HG03575 (cell line): Measurements from ENCODE around the gene LIMK1.

Experiments
- ATAC-seq: cut with Tn5 transposase; IDR thresholded peaks from one replicate; pipeline ENCODE4 v1.9.1; 2021; ENCODE audit not compliant: unreplicated experiment, insufficient number of reproducible peaks, low FRiP score; ENCODE audit errors: extremely low read depth

The LIMK1 gene

DNA sequence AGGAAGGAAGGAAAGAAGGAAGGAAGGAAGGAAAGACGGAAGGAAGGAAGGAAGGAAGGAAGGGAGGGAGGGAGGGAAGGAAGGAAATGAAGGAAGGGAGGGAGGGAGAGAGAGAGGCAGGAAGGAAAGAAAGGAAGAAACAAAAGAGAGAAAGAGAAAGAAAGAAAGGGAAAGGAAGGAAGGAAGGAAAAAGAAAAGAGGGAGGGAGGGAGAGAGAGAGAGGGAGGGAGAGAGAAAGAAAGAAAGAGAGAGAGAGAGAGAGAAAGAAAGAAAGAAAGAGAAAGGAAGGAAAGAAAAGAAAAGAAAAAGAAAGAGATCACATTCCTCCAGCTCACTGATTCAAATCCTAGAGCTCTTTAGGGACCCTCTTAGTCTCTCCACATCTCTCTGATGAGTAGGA, 31.0 kb upstream of the LIMK1 start:
- ATAC-seq, result no peak

DNA sequence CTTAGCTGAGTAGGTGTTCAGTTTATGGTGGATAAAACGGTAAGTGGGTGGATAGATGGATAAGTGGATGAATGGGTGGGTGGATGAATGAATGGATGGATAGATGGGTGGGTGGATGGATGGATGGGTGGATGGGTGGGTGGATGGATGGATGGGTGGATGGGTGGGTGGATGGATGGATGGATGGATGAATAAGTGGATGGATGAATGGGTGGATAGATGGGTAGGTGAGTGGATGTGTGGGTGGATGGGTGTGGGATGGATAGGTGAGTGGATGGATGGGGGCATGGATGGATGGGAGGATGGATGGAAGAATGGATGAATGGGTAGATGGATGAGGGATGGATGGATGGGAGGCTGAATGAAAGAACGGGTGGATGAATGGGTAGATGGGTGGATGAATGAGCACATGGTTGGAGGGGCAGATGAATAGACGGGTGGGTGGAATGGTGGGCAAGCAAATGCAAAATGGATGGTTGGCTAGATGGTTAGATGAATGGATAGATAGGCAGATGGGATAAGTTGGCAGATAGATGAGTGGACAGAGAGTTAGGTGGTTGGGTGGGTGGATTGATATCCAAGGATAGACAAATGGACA, 29.9 kb upstream of the LIMK1 start:
- ATAC-seq, result no peak

DNA sequence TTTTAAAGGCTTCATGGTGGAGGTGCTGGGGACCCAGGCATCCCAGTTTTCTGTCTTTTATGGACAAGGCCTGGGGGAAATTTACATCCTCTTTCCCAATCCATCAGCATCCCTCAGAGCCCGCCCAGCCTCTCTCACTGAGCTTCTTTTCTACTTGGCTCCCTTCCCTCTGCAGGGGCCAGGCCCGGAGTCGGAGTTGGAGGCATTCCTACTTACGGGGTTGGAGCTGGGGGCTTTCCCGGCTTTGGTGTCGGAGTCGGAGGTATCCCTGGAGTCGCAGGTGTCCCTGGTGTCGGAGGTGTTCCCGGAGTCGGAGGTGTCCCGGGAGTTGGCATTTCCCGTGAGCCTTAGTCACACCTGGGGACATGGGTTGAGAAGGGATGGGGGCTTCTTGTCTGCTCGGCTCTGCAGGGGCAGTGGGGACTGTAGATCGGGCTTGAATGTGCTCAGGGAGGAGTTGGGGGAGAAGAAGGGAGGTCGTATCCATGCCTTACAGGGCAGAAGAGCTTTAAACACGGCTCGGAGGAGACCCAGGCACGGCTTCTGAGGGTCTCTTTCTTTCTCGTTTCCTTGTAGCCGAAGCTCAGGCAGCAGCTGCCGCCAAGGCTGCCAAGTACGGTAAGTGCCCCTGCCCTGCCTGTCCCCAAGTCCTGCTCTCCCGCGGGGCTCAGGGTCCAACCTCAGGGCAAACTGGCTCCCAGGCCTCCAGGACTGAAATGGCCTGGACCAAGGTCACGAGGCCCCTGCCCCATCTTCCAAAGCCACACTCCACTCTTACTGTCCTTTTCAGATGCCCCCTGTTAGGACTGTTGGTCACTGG, 27.3 kb upstream of the LIMK1 start:
- no peak for ATAC-seq

DNA sequence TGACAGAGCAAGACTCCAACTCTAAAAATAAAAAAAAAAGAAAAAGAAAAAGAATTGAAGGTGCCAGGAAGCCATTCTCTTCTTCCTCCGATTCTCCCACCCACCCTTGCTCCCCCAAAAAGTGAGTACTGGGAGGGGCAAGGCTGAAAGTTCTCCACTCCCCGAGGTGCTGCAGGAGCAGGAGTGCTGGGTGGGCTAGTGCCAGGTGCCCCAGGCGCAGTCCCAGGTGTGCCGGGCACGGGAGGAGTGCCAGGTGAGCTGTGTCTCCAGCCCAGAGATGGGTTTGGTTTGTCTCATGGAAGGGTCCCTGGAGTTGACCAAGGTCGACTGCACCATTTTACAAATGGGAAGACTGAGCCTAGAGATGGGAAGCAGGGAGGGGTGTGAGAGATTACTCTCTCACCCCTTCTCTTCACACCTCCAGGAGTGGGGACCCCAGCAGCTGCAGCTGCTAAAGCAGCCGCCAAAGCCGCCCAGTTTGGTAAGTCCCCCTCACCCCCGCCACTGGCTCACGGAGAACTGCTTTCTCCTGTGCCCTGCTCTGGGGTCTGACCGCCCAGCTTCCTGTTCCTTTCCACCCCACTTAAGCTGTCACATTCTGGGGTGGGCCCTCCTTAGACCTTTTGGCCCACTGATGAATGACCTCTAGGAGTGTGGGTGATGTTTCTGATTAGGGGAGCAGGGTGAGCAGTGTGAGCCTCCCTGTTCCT, 26.2 kb upstream of the LIMK1 start:
- ATAC-seq, result no peak

DNA sequence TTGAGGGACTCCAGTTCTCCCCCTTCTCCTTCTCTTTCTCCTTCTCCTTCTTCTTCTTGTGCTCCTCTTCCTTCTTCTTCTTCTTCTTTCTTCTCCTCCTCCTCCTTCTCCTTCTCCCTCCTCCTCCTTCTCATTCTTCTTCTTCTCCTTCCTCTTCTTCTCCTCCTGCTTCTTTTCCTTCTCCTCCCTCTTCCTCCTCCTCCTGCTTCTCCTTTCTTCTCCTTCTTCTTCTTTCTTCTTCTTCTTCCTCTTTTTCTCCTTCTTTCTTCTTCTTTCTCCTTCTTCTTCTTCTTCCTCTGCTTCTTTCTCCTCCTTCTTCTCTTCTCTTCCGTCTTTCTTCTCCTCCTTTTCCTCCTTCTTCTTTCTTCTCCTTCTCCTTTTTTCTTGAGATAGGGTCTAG, 25.6 kb upstream of the LIMK1 start:
- ATAC-seq, result no peak

DNA sequence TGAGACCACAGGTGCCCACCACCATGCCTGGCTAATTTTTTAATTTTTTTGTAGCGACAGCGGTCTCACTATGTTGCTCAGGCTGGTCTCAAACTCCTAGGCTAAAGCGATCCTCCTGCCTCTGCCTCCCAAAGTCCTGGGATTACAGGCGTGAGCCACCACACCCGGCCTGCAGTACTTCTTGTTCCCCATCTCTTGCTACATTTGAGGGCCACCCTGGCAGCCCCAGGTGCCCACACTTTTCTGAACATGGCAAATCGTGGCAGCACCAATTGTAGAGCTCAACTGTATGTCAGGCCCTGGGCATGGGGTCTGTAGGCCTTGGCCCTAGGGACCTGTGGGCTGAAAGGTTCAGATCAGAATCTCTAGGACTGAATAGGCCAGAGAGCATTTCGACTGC, 25.1 kb upstream of the LIMK1 start:
- no peak for ATAC-seq

DNA sequence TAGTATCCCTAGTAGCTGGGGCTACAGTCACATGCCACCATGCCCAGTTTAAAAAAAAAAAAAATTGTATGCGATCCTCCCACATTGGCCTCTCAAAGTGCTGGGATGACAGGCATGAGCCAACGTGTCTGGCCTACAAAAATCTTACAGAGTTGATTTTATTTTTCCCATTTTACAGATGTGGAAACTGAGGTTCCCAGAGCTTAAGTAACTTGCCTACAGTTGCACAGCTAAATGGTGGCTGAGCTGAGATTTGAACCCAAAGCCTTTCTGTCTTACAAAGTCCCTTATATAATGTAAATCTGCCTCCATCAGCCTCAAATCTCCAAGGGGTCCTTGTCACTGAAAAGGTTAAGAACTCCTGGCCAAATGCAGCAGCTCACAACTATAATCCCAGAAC, 24.6 kb upstream of the LIMK1 start:
- ATAC-seq, result no peak

DNA sequence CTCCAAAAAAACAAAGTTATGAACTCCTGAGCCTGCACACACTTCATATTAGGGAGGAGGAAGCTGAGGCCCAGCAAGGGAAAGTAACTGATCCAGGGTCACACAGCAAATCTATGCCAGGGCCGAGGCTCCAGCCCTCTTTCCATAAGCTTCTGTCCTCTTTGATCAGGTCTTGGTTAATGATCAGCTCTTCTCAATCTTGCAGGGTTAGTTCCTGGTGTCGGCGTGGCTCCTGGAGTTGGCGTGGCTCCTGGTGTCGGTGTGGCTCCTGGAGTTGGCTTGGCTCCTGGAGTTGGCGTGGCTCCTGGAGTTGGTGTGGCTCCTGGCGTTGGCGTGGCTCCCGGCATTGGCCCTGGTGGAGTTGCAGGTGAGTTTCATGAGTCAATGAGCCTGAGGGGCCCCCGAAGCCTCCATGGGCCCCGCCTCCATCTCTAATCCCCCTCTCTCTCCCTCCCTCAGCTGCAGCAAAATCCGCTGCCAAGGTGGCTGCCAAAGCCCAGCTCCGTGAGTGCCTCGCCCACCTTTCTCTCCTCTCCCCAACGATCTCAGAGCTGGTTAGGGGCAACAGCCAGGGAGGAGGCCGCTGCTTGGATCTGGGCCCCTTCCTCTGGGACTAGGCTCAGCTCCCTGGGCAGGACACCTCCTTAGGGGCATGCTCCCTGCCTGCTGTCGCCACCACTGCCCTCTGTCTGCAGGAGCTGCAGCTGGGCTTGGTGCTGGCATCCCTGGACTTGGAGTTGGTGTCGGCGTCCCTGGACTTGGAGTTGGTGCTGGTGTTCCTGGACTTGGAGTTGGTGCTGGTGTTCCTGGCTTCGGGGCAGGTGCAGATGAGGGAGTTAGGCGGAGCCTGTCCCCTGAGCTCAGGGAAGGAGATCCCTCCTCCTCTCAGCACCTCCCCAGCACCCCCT, 23.7 kb upstream of the LIMK1 start:
- ATAC-seq, result no peak

DNA sequence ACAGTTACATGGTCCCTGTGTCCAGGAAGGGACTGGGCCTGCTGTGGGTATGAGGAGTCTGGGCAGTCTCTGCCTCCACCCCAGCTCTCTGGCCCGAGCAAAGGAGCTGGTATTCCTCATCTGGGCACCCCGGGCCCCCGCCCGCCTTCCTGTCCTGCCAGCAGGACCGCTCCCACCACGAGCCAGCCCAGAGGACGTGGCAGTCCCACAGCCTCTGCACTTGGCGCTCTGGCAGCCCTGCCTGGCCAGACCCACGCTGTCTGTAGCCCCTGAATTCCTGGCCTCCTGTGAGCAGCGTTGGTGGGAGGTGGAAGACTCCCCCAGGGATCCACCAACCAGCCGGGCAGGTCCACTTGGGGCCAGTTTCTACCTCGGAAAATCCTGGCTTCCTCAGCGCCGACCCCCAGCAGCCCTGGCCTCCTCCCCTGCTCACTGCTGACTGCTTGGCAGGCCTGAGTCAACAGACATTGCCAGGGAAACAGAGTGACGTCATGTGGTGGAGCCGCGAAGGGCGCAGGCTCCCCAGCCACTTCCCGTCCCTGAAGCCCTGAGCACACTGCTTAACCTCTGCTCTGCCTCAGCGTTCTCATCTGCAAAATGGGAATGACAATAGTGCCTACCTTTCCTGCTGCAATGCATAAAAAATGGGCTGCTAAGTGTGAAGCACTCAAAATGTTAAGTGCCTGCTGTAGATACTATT, 21.6 kb upstream of the LIMK1 start:
- no peak for ATAC-seq

DNA sequence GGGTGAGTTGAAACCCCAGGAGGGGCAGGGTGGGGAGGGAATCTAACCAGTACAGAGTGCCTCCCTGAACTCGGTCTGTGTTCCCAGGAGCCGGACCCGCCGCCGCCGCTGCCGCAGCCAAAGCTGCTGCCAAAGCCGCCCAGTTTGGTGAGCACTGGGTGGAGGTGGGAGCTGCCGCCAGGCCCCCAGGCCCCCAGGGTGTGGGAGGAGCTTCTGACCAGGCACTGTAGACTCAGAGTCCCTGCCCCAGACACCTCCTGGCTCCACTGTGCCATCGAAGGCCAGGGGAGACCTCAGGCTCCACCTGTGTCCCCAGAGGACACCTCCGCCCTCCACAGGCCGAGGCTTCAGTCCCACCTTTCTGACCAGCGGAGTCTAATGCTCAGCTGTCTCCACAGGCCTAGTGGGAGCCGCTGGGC, 20.4 kb upstream of the LIMK1 start:
- ATAC-seq, result no peak

DNA sequence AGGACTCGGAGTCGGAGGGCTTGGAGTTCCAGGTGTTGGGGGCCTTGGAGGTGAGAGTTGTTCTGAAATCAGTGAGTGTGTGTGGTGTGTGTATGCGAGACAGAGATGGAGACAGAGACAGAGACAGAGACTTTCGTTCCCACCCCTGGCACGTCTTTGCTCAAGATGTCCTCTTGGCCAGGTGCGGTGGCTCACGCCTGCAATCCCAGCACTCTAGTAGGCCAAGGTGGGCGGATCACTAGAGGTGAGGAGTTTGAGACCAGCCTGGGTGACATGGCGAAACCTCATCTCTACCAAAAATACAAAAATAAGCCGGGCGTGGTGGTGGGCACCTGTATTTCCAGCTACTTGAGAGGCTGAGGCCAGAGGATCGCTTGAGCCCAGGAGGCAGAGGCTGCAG, 20.0 kb upstream of the LIMK1 start:
- ATAC-seq, result no peak

DNA sequence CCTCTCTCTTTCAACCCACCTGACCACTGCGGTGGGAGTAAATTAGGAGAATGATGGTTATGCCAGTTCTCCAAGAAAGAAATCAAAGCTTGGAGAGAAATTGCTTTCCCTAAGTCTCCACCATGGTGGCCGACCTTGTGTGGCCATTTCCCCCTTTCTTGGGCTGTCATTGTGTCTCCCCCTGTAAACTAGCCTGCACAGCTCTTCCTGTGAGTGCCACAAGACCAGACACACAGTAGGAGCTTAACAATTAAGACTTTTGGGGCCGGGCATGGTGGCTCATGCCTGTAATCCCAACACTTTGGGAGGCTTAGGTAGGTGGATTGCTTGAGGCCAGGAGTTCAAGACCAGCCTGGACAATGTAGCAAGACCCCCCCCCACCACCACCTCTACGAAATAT, 18.9 kb upstream of the LIMK1 start:
- no peak for ATAC-seq

DNA sequence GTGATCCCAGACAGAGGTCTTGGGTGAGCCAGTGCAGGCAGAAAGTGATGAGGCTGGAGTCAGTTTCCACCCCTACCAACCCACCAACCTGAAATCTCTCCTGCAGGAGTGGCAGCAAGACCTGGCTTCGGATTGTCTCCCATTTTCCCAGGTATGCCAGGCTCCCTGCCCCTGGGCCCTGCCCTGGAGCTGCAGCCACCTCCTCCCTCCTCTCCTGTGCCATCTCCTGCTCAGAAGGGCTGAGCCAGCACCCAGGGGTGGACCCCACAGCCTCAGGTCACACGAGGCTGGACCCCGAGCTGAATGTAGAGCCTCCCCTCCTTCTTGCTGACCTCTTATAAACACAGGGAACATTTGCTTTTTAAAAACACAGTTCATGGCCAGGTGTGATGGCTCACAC, 17.0 kb upstream of the LIMK1 start:
- ATAC-seq, result no peak

DNA sequence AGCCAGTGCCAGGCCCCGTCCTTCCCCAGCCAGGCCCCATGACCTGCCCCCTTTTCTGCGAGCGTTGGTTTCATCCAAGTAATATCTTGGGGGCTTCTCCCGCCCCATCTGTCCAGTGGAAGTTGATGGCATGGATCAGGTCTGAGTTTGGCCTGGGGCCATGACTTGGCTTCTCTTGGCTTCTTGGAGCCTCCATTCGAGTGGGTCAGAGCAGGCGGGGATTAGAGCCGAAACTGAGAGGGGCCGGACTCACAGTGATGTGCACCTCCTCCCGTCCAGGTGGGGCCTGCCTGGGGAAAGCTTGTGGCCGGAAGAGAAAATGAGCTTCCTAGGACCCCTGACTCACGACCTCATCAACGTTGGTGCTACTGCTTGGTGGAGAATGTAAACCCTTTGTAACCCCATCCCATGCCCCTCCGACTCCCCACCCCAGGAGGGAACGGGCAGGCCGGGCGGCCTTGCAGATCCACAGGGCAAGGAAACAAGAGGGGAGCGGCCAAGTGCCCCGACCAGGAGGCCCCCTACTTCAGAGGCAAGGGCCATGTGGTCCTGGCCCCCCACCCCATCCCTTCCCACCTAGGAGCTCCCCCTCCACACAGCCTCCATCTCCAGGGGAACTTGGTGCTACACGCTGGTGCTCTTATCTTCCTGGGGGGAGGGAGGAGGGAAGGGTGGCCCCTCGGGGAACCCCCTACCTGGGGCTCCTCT, 15.1 kb upstream of the LIMK1 start:
- no peak for ATAC-seq

DNA sequence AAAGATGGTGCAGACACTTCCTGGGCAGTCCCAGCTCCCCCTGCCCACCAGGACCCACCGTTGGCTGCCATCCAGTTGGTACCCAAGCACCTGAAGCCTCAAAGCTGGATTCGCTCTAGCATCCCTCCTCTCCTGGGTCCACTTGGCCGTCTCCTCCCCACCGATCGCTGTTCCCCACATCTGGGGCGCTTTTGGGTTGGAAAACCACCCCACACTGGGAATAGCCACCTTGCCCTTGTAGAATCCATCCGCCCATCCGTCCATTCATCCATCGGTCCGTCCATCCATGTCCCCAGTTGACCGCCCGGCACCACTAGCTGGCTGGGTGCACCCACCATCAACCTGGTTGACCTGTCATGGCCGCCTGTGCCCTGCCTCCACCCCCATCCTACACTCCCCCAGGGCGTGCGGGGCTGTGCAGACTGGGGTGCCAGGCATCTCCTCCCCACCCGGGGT, 14.5 kb upstream of the LIMK1 start:
- ATAC-seq, result no peak

DNA sequence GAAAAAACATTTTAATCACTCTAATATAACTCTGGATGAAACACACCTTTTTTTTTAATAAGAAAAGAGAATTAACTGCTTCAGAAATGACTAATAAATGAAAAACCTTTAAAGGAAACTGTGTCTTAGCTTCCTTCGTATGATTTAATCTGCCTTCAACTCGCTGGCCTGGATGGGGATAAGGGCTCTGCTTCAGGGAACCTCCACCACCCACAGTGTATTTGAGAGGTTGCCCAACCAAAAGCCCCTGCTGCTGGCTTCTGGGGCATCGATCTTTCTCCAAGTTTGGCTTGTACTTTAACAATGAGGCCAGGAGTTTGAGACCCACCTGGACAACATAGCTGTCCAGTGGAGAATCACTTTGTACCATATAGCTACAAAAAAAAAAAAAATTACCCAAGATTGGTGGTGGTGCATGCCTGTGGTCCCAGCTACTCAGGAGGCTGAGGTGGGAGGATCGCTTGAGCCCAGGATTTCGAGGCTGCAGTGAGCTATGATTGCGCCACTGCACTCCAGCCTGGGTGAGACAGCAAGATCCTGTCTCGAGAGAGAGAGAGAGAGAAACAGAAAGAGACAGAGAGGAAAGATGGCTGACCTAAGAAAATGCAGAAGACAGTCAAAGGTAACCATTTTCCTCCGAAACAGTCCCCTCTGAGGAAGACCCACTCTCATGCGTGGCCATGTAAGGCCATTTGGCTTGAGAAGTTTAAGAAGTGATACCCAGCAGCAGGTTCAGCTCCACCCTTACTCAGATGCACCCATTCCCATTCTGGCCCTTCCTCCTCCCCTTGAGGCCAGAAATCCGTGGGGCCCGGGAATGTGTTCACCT, 13.6 kb upstream of the LIMK1 start:
- ATAC-seq, result no peak

DNA sequence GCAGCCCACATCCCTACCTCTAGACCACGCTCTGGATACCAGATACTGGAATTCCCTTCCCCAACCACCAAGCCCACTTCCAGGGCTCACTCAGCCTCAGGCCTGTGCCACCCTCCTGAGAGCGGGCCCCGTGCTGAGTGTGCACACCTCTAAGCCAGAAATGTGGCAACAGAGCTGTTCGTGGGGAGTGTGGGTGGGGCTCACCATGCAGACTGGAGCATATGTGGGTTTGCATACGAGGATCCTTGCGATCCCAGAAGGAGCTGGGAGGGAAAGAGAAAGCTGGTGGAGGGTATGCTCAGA, 13.0 kb upstream of the LIMK1 start:
- no peak for ATAC-seq
